Left ventricle myocardium inferior (tissue), 1 donor: ENCODE results near the gene PRICKLE2. TPM values are rescaled to one million over a fixed set of nuclear protein-coding genes. Genes with fewer than 3 reads are reported as not detected.

Experiments
- DNase-seq: peaks from one replicate; pipeline ENCODE4 v3.0.0-alpha.2; 2020
- H3K27ac ChIP-seq: fragments of 200-600 bp; replicated peaks from 2 replicates; pipeline ENCODE4 v1.8.0; 2021
- H3K27me3 ChIP-seq: fragments of 200-600 bp; 2 replicates; pipeline ENCODE4 v1.8.0; 2021; ENCODE audit warnings: low read depth
- H3K36me3 ChIP-seq: fragments of 200-600 bp; 2 replicates; pipeline ENCODE4 v1.8.0; 2021
- H3K4me1 ChIP-seq: fragments of 200-600 bp; 2 replicates; pipeline ENCODE4 v1.8.0; 2021
- H3K4me3 ChIP-seq: fragments of 200-600 bp; 2 replicates; pipeline ENCODE4 v1.8.0; 2021; ENCODE audit warnings: mild to moderate bottlenecking, moderate library complexity
- H3K9me3 ChIP-seq: fragments of 200-600 bp; replicated peaks from 2 replicates; pipeline ENCODE4 v1.8.0; 2021
- CTCF ChIP-seq: fragments of 200-600 bp; IDR thresholded peaks from 2 replicates; pipeline ENCODE4 v1.8.0; 2021; ENCODE audit warnings: antibody characterized with exemption, mild to moderate bottlenecking, borderline replicate concordance
- intact Hi-C: fragments of 100-400 bp; cut with micrococcal nuclease; formaldehyde crosslinking; loops from one replicate; pipeline ENCODE4 v1.11.0; 2022
- total RNA-seq: library from RNA; stranded (reverse); fragmentation: NEBNext Ultra II Directional; extraction: Animal tissue kit (Norgen Biotek cat#: 25700); gene quantifications from one replicate; pipeline ENCODE4 v1.2.1, GENCODE V29; 2021
- donor health status: DM: no; HTN: yes; CAD: no; lungs with severe emphysema.

PRICKLE2 gene
- total RNA-seq, 1 donor from 2014 or later: 8.7 TPM

- TF ChIP-seq CTCF: no peak
- no peaks in the 10 kb centered on the region for H3K9me3 ChIP-seq
- no peak overlapping the region for H3K4me3 ChIP-seq
- intact Hi-C loops: no loop called here
- H3K27ac ChIP-seq: no peak overlapping the region
- peaks cover 2% of the 10 kb centered on the region for H3K4me1 ChIP-seq
- DNase-seq: no peak
- H3K36me3 ChIP-seq: no peaks in the 10 kb centered on the region
- no peaks in the 10 kb centered on the region for H3K27me3 ChIP-seq
Observed at GRCh38 chr3:64078966-64079365, 146.3 kb downstream of the PRICKLE2 start.

DNA sequence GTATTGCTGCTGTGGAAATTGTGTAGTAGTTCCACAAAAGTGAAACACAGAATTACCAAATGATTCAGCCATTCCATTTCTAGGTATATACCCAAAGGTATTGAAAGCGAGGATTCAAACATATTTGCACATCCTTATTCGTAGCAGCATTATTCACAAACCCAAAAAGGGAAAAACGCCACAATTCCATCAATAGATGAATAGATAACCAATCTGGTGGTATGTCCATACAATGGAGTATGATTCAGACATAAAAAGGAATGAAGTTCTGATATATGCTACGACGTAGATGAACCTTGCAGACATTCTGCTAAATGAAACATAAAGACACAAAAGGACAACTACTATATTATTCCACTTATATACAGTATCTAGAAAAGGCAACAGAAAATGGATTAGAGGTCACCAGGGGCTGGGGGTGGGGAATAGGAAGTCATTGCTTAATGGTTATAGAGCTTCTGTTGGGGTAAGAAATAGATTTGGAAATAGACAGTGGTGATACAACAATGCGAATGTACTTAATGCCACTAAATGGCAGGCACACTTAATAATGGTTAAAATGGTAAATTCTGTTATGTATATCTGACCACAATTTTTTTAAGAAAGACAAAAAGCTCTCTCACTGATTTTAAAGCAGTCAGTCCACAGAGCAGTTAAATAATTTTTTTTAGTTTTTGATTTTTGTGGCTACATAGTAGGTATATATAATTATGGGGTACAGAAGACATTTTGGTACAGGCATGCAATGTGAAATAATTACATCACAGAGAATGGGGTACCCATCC is 150.2 kb downstream of the PRICKLE2 start:
- no peaks in the 10 kb centered on the region for H3K27me3 ChIP-seq
- TF ChIP-seq CTCF: no peak
- DNase-seq: no peak
- H3K4me3 ChIP-seq: no peak overlapping the region
- peaks cover 20% of the 10 kb centered on the region for H3K4me1 ChIP-seq
- H3K9me3 ChIP-seq: no peaks in the 10 kb centered on the region
- no peaks in the 10 kb centered on the region for H3K36me3 ChIP-seq
- H3K27ac ChIP-seq: no peak overlapping the region
- intact Hi-C loops: no loop called here

DNA sequence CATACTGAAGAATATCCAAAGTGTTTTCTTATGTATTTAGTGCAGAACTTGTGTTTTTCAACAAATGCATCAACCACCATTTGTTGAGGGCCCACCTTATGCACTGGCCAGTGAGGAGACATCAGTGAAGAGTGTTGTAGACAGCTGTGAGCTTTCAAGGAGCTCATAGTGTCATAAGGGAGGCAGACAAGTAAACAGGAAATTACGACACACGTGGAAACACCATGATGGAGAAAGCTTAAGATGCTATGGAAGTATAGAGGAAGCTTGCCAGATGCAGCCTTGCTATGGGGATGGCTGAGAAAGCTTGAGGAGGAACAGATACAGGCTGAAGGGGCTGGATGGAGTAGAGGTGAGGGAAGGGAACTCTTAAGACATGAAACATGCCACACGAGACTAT is 151.2 kb downstream of the PRICKLE2 start:
- Histone ChIP-seq H3K36me3 (no peaks in the 10 kb centered on the region), H3K9me3 (no peaks in the 10 kb centered on the region), H3K4me1 (peaks cover 20% of the 10 kb centered on the region), H3K4me3 (no peak overlapping the region), H3K27me3 (no peaks in the 10 kb centered on the region), H3K27ac (no peak overlapping the region)
- TF ChIP-seq CTCF: no peak
- intact Hi-C loops: no loop called here
- DNase-seq: no peak

DNA sequence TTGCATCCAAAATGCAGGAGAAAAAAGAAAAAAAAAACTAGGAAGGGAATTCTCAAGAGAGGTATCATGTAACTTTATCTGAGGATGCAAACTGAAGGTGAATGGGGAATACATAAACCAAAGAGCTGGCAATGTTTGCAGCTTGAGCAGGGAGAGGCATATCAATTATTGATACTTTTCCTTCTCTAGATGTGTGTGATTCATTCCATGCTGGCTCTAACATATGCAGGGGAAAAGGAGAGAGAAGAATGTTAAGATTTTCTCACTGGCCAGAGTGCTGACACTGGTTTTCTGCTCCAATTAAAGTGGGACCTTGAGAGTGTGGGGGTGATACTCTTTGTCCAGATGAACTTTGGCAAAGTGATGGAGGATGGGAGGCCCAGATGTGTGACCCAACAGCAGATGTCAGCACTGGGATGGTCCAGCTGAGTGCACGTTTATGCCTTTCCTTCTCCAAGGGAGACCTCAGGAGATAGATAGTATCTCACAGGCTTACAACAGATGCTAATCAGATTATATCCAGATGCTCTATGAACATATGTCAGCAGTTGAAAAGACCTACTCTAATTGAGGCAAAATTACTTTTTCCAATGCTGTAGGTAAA is 152.0 kb downstream of the PRICKLE2 start:
- Histone ChIP-seq H3K27me3 (no peaks in the 10 kb centered on the region), H3K9me3 (no peaks in the 10 kb centered on the region), H3K4me3 (no peak overlapping the region), H3K4me1 (peaks cover 22% of the 10 kb centered on the region), H3K27ac (no peak overlapping the region), H3K36me3 (no peaks in the 10 kb centered on the region)
- intact Hi-C loops: no loop called here
- peak; percentile 23 for TF ChIP-seq CTCF
- no peak for DNase-seq

DNA sequence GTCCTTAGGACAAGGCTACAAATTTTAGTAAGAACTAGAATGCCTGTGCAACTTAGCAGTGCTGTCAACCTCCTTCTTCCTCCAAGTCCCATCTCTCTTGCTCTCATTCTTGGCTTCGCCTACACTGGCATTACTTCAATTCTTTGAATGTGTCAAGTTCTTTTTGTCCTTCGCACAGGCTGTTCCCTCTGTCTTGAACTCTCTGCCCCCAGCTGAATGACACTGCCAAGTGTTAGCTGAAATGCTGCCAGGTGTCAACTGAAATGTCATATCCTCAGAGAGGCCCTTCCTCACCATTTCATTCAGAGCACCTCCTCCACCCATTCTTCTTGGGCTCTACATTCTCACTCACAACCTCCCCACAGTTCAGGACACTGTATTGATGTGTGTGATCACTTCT is 153.1 kb downstream of the PRICKLE2 start:
- Histone ChIP-seq H3K4me1 (peaks cover 33% of the 10 kb centered on the region), H3K27me3 (no peaks in the 10 kb centered on the region), H3K9me3 (no peaks in the 10 kb centered on the region), H3K4me3 (no peak overlapping the region), H3K27ac (no peak overlapping the region), H3K36me3 (no peaks in the 10 kb centered on the region)
- no peak for TF ChIP-seq CTCF
- intact Hi-C loops: no loop called here
- DNase-seq: no peak
